ENCODE measurements around the gene METTL6.

The METTL6 gene

DNA sequence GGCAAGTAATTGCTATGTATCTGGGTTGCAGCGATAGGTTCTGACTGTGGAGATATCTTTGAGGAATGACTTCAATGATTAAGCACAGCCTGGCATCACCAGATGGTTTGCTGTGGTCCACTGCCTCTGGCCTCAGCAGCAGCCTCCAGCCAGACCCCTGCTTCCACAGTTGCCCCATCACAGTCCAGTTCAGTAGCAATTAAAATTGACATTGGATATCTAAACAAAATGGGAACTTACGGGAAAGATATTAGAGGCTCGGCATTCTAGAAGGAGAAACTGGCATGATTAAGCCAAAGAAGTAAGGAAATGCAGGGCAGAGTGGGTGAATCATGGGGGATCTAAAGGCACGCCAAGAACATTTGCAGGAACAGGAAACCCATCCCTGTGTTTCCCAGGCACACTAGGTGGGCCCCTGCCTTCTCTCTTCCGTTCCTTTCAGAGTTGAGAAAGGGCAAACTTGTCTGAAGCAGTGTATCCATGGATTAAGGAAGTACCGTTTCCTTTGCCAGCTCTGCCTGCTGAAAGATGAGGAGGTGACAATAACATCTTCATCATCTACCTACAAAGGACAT lies 58.7 kb downstream of the METTL6 start:
- no peak for DNase-seq (ENCODE audit: low read depth, low spot score)

GRCh38 chr3:15367059-15367458 lies 60.3 kb downstream of the METTL6 start:
- no peak for DNase-seq (ENCODE audit: low read depth, low spot score)

DNA sequence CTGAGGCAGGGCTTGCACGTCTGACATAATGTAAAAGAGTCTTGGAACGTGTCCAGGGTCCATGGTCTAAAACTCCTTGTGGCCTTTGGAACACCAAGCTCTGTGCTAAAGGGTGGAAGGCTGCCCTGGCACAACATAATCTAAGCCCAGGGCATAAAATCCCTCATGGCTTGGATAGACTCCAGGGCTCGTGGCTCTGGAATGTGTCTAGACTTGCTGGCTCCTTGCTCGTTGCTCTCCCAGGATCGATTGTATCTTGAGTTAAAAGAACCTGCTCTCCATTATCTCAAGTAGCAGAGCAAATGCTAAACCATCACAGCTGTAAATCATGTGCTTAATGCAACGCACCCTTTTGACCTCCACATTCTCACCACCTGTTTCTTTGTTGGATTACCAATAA lies 63.3 kb downstream of the METTL6 start:
- DNase-seq (ENCODE audit: low read depth, low spot score): peak; percentile 37

- DNase-seq (ENCODE audit: low read depth, low spot score): peak; percentile 81
Observed at GRCh38 chr3:15361494-15362214, 65.7 kb downstream of the METTL6 start.

- no peak for DNase-seq (ENCODE audit: low read depth, low spot score)
Observed at GRCh38 chr3:15360788-15361493, 66.4 kb downstream of the METTL6 start.

Data from ELF-1 (cell line).